Stimulated activated CD4-positive, alpha-beta T cell treated with anti-CD3 and anti-CD28 coated beads, Interleukin-2, amount 100 ng/mL, for 48 hours (primary cell): Measurements from ENCODE around the gene MMP21.

Experiments used
- DNase-seq, 2 donors: peaks; one replicate each; pipeline ENCODE4 v3.0.0-alpha.2; 2020

MMP21 gene

DNA sequence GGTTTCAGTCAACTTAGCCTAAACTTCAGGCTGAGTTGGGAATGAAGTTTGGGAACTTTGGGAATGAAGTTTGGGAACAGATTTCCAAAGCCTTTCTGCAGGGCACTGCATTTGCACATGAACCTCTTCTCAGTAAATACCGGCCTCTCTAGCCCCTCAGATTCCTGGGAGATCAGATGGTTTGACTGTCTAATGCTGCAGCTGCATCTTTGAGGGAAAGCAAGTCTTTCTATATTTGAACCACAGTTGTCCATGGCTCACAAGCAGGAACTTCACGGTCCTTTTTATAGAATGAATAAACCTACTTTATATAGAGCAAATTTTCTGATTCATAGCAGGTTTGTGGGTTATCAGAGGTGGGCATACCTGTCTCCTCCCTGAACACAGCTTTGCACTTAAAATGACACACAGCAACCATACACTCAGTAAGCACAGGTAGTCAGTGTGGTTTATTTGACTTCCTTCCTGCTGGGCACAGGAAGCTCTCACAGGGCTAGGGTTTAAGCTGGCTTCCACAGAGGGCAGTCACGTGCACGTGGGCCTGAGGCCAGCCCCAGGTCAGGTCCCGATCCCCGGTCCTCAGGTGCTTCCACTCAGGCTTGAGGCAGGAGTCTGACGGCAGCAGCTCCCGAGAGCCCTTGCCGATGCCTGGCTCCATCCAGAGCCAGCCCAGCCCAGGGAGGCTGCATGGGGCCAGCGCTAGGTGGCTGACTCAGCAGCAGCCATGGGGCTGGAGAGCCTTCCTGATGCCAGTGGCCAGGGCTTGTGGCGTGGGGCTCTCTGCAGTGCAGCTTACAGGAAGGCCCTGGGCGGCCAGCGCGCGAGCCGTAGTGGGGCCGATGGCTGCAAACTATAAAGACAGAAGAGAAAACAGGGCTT is 12.8 kb upstream of the MMP21 start:
- DNase-seq, result no peak

DNA sequence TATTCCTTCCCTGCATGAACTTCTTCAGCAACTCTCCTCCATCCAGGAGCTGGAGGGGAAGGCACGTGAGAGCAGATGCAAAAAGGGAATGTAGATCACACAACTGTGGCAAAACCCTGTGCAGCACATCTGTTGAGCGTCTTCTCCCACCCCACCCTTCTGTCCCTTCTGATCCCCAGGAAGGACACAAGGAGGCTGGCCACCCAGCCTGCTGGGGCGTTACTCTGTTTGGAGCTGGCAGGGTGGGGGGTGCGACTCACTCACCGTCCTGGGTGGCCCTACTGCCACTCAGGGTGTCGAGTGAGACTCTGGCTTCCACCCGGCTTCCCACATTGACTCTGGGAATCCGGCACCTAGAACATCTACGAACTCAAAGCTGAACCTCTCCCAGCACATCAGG is 10.2 kb upstream of the MMP21 start:
- DNase-seq, result no peak

DNA sequence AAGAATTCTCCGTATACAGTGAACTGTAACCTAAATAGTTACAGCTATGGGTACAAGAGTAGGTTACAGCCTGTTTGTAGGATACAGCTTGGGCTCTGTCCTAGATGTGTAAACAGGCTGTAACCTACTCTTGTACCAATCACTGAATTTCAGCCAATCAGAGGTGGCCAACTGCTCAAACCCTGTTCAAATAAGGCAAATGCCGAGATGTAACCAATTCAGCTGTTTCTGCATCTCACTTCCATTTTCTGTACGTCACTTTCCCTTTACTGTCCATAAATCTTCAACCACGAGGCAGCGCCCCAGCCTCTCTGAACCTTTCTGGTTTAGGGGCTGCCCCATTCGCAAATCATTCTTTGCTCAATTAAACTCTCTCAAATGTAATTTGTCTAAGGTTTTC is 8.3 kb upstream of the MMP21 start:
- no peak for DNase-seq

DNA sequence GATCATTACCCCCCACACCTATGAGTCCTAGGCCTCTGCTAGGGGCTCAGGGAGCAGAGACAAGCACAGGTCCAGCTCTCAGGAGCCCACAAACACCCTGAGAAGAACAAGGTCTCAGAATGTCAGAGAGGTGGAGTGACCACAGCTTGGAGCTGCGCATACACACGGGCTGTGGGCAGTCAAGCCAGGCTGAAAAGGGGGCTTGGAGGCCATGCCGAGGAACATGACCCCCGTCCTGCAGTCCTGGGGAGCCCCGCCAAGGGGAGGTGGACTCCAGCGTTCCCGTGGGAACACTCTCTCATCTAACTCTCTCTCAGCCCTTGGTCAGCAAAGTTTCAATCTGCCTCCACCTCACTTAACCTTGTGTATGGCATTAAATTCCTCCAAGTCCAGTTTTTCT is 7.8 kb upstream of the MMP21 start:
- no peak for DNase-seq

DNA sequence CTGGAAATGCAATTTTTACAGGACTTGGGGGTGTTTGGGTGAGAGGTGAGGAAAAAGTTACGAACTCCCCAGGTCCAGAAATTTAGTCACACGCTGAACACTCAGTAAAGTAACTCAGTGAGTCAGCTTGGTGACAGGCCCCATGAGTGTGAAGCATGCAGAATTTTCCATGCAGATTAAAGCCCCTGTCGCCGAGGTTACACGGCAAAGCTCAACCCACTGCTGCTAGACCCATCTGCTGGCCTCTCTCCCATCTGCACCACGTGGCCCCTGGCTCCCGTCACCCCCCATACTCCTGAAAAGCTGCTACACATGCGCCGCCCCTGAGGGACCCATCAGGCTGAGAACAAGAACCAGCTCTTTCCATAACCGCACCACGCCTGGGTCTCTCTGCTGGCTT is 7.0 kb upstream of the MMP21 start:
- no peak for DNase-seq

DNA sequence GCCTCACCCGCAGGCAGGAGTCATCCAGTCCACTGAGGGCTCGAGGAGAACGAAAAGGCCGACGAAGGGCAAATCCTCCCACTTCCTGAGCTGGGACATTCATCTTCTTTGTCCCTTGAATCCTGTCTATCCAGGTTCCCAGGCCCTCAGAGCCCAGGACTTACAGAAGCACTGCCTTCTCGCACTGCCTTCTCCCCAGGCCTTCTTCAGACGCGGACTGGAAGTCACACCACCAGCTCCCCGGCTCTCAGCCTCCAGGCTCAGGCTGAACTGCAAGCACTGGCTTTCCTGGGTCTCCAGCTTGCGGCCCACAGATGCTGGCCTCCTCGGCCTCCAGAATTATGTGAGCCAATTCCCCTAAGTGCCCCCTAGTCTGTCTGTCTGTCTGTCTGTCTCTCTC is 6.4 kb upstream of the MMP21 start:
- no peak for DNase-seq

DNA sequence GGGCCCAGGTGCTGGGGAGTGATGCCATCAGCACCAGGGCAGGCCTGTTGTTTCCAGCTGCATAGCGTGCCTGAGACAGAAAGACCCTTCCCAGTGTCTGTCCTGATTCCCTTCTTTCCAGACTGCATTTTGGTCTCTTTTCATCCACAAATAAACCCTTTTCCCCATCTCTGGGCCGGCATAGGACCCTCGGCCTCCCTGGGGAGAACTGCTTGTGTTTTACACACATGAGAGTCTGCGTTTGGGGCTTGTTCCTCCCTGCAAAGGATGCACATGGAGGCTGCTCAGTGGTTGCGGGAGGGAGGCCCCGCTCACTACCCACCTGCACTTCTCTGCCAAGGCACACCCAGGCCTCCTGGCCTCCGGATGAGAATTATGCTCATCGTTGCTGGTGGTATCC is 5.8 kb upstream of the MMP21 start:
- no peak for DNase-seq

DNA sequence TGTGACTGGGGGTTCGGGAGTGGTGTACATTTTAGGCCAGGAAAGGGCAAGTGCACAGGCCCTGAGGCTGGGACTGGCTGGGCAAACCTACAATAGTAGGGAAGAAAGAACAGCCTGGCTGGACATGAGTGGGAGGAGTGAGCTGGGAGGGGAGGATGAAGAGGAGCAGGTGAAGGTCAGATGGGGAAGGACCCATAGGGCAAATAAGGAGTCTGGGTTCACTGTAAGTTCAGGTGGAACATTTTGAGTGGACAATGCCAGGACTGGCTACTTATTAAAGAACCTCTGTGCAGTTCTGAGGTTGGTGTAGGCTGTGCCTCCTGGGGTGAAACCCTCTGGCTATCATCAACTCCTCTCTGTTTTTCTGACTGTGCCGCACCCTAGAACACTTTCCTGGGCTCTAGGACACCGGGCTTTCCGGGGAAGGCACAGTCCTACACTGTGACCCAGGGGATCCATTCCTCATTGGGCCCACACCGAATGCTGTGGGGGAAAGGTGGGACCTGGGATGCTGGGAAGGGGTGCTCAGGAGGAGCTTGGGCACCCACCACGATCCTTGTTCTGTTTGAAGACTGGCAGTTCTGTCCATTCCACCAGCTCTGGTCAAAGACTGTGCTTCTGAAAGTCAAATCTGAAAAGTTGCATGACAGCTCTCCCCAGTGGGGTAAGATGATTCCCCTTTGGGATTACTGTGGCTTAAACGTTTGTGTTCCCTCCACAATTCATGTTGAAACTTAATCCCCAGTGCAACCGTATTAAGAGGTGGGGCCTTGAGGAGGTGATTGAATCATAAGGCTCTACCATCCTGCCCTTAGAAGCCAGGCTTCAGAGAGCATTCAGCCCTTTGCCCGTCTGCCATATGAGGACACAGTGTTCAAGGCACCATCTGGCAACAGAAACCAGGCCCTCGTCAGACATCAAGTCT is 4.0 kb upstream of the MMP21 start:
- no peak for DNase-seq

DNA sequence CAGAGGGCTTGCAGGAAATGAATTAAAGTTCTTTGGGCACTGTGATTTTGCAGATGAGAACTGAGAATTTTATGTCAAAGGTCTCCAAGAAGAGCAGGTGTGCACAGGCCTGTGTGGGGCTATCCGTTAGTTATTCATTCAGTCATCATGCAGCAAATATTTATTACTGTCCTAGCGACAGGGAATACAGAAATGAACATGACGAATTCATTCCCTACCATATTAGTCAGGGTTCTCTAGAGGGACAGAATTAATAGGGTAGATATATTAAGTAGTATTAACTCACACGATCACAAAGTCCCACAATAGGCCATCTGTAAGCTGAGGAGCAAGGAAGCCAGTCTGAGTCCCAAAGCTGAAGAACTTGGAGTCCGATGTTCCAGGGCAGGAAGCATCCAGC is 2.9 kb upstream of the MMP21 start:
- no peak for DNase-seq

DNA sequence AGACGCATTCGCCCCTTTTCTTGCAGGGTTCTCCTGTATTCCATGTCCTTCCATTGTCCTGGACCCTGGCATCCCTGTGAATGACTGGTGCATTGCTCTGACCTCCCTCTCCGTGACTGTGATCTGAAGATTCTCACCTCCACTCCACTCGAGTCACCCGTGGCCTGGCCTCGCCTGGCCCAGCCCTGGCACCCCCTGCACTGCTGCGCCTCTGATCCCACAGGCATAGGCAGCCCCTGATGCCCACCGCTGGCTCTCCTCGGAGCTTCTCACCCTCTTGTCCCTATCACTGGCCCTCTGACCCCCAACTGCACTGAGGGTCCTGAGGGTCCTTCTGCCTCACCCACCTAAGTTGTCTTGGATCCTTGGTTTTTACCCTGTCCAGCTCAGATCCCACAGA is 2.2 kb upstream of the MMP21 start:
- DNase-seq, result no peak

DNA sequence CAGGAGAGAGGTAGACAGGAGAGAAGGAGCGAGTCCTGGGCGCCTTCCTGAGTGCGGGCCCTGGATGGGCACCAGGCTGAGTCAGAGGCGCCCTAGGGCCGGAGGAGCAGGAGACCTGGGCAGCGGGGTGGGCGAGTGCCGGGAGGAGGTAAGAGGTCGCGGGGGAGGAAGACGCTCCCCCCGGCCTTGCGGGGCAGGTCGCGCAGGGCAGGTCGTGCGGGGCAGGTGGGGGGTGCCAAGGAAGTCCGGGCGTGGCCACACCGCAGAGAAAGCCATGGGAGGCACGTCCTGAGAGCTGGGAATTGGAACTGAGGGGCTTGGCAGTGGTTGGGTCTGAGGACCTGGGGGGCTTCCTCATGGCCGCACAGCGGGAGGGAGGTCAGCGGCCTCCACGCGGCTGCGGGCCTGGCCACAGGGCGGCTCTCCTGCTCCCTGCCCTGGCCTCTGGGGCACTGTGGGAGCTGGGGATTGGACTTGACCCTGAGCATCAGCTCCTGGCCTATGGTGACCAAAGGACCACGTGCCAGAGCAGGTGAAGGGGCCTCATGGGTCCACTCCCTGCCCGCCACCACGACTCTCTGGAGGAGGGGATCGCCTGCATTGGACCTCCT is 935 bp downstream of the MMP21 start:
- DNase-seq, result no peak

DNA sequence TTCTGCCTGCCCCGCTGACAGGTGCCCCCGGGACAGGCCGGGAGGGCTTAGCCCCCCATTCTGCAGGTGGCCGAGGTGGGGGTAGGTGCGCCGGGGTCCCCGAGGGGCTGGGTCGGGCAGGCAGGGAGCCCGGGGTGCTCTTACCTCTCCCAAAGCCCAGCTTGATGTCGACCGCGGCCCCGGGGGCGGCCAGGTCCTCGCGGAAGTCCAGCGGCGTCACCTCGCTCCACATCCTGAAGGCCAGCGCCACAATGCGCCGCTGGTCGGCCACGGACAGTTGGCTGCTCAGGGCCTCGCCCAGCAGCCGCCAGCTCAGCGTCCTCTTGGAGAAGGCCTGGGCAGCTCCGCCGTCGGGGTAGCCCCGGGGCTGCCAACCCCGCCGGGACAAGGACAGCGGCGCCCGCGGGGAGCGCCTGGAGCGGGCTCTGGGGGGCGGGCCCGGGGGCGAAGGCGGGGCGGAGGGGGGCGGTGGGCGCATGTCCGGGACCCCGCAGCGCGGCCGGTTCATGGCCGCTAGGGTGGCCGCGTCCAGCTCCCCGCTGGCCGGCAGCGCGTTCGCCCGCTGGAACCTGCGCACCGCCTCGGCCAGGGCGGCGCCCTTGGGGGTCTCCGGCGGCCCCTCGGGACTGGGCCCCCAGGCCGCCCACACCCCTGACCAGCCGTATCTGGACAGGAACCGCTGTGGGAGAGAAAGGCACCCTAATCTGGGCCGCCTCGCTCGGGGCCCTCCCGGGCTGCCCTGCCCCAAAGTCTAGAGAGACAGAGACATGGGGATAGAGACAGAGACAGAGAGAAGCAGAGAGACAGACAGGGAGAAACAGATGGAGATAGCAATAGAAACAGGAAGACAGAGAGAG is 1.7 kb downstream of the MMP21 start:
- DNase-seq, result no peak

DNA sequence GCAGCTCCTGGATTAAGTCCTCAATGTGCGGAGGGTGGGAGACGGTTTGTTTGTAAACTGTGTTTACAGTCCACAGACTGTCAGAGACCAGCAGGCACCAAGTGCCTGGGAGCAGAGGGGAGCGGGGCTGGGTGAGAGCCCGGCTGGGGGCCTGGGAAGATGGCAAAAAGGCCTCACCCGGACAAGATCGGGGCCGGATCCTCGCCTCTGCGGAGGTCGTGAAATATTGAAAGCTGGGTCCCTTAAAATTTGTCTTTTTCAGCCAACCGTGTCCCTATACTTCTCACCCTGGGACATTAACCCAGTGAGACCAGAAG is 2.8 kb downstream of the MMP21 start:
- DNase-seq, result no peak

DNA sequence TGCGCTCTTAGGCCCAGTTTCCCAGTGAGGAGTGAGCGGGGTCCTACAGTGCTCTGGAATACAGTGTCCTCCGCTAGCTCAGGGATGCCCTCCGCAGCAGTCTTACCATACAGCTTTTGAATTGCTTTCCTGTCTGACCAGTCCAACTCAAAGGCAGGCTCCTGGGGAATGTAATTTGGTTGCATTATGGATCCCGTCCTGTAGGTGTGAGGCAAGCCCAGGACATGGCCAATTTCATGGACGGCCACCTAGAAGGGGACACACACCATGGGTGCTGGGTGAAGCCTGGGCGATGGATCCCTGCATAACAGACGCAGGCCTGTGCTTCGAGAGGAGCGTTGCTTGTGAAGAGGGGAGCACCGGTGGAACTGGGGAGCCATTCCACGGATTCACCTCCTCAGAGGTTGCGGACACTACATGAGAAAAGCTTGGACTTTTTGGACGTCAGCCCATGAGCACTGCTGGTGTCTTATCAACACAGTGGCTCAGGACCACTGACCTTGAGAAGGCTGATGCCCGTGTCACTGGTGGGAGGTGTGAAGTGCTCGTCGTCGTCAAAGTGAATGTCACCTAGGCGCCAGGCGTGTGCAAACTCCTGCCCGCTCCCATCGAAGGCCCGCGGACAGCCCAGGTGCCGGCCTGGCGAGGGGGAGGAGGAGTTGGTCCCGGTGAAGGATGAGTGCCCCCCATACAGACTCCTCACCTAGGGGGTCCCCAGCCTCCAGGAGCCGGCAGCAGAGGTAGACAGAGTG is 3.3 kb downstream of the MMP21 start:
- no peak for DNase-seq

DNA sequence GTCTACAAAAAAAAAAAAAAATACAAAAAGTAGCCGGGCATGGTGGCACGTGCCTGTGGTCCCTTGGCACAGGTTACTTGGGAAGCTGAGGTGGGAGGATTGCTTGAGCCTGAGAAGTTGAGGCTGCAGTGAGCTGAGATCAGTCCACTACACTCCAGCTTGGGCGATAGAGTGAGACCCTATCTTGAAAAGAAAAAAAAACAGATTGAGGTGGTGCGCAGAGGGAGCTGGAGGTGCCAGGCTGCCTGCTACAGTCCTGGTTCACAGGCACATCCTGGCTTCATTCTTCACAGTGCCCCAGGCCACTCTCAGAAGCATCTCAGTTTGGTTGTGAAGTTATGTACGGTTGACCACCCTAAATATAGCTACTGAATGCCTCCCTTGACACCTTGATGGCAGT is 4.8 kb downstream of the MMP21 start:
- no peak for DNase-seq

DNA sequence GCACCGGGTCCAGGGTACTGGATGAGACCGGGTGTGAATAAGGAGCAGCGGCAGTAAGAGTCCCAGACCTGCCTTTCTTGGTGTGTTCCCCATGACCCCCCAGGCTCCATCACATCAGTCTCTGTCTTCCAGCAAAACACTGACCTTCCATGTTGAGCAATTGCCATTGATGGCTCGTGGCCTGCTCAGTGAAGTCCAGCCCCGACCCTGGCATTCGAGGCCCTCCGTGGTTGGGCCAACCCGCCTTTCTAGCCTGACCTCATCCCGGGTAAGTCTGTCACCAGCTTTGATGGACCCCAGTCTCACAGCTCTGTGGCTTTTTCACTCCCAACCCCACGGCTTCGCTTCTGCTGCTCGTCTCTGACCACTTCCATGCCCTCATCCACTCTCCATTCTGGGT is 6.4 kb downstream of the MMP21 start:
- DNase-seq, result no peak

DNA sequence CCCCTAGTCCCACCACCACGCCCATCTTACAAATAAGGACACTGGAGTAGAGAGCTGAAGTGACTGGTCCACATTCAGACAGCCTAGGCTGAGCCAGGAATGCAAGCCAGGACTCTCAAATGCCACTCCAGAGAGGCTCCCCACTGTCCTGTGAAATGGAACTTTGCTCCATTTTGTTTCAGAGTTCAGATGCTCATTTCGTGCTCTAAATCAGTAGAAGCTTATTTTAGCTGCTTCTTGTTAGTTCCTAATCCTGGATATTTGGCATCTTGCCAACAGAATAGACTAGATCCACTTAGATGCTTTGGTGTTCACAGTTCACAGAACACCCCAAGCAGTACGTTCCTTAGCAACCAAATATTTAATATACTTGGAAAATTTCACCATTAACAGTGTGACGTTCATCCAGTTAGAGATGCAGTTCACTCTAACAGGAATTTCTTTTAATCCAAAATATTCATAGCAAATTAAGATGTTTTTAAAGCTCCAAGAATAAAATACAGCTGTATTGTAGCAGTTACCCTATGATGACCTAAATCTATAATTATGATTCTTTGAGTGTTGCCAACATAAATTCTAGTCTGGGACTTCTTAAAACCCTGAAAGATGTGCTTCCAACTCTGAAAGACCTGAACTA is 7.3 kb downstream of the MMP21 start:
- DNase-seq, result no peak

DNA sequence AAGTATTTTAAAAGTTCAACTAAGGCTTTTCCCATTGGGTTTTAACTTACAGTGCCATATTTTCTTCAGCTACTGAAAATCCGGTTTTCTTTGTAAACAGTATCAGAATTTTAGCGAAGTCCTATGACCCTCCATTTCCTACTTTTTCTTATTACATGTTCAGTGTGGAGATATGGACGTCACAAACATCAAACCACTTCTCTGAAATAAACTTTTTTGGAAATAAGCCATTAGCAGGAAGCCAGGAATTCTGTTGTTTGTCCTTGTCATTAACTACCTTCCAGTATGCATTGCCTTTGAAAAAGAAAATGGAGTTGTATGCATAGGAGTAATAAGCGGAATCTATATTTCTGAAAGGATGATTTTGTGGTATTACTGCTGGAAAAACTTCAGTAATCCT is 9.1 kb downstream of the MMP21 start:
- DNase-seq, result no peak

DNA sequence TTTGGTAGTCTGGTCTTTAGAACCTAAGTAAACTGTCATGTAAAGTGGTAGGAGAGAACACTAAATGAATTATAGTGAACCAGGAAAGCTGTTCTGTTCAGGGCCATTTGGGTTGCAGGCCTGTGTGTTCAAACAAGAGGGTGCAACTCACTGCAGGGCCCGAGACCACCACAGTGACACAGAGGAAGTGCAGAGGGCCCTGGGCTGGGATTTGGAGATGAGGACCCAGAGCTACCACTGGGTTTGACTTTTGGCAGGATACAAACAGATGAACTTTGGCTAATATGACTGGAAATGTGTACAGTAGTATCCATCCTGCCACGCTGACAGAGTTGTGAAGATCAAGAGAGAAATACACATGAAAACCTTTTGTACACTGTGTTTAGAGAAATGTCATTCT is 9.8 kb downstream of the MMP21 start:
- DNase-seq, result no peak

DNA sequence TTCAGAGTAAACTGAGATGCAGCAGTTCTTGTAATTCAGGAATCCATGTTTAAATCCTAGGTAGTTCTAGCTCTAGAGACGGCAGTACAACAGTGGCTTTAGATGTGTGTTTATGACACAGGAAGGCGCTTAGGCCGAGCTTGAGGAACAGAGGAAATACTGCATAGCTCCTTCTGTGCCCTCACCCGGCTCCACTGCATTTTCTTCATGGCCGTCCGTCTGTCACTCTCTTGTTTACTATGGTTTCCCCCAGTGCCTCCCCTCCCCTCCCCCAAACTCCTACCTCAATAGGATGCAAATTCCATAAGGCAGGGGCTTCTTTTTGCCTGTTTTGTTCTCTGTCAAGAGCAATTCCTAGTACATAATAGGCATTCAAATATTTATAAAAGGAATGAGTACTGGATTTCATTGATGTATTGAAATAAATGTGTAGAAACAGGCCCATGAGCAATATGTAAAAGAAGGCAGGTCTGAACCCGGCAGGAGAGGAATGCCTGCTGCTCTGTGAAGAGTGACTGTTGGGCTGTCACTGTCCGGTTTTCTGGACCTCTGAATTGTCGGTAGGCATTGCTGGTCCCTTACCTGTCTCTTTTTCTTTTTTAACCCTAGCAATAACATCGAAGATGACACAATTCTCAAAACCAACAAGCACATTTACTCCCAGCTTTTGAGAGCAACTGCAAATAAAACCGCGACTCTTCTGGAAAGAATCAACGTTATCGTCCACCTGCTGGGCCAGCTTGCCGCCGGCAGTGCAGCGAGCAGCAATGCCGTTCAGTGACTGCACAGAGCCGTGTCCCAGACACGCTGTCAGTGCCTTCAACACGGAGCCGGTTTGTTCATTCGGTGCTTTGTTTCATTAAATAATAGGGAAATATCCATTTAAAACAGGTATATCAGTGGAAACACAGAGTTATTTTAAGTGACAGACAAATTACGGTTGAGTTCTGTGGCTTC is 12.7 kb downstream of the MMP21 start:
- no peak for DNase-seq
